K562 (cell line): Measurements from ENCODE around the gene RBM28. TPM values are rescaled to one million over a fixed set of nuclear protein-coding genes. Genes with fewer than 3 reads are reported as not detected.

Experiments
- ATF6 ChIP-seq: sonication (generic); formaldehyde crosslinking; IDR thresholded peaks from 2 replicates; pipeline ENCODE4 v1.4.0; 2020; ENCODE audit warnings: mild to moderate bottlenecking, missing genetic modification reagents
- BMI1 ChIP-seq: fragments of 150-350 bp; IDR thresholded peaks from 2 replicates; pipeline ENCODE4 v1.6.1; 2014; ENCODE audit warnings: low read length
- CBX3 ChIP-seq, 2 experiments: IDR thresholded peaks; 1 replicate in 1 of 2; 2 replicates in 1 of 2; pipeline ENCODE4 v1.6.1; 2012; ENCODE audit warnings: inconsistent platforms in 2 of 2, low read length in 2 of 2, borderline replicate concordance in 1 of 2, control low read depth in 1 of 2
- CHCHD3 ChIP-seq: fragments of 250-450 bp; sonication (Bioruptor Pico); IDR thresholded peaks from 2 replicates; pipeline ENCODE4 v2.1.2; 2022; ENCODE audit warnings: mild to moderate bottlenecking
- CREM ChIP-seq: IDR thresholded peaks from 2 replicates; pipeline ENCODE4 v1.6.1; 2014; ENCODE audit warnings: antibody characterized with exemption, low read depth
- CTBP1 ChIP-seq: fragments of 450-650 bp; IDR thresholded peaks from 2 replicates; pipeline ENCODE4 v1.6.1; 2016; ENCODE audit warnings: borderline replicate concordance
- HOXB6 ChIP-seq: fragments of 250-450 bp; sonication (Bioruptor Pico); IDR thresholded peaks from 2 replicates; pipeline ENCODE4 v1.5.1; 2022; ENCODE audit warnings: mild to moderate bottlenecking, borderline replicate concordance
- IRF2 ChIP-seq: sonication (generic); formaldehyde crosslinking; IDR thresholded peaks from 2 replicates; pipeline ENCODE4 v1.8.1; 2022; ENCODE audit warnings: mild to moderate bottlenecking, missing genetic modification reagents
- JUND ChIP-seq, 2 experiments: IDR thresholded peaks; 2 replicates in 1 of 2; 3 replicates in 1 of 2; pipeline ENCODE4 v1.6.1; 2011; ENCODE audit warnings: borderline replicate concordance in 2 of 2, low read depth in 2 of 2, low read length in 2 of 2, improper control_type of control experiment in 1 of 2, missing biosample characterization in 1 of 2, missing genetic modification characterization in 1 of 2, missing genetic modification reagents in 1 of 2
- KLF16 ChIP-seq: IDR thresholded peaks from 2 replicates; pipeline ENCODE4 v1.6.1; 2016; ENCODE audit warnings: antibody characterized with exemption
- LCOR ChIP-seq: sonication (generic); formaldehyde crosslinking; IDR thresholded peaks from 2 replicates; pipeline ENCODE4 v1.8.0; 2022; ENCODE audit warnings: mild to moderate bottlenecking, missing genetic modification reagents
- NEUROD1 ChIP-seq: fragments of 150-350 bp; IDR thresholded peaks from 2 replicates; pipeline ENCODE4 v1.6.1; 2014; ENCODE audit warnings: borderline replicate concordance, low read length, low read depth; ENCODE audit not compliant: partially characterized antibody
- RCOR1 ChIP-seq, 2 experiments: IDR thresholded peaks; 2 replicates each; pipeline ENCODE4 v1.6.1; 2012; ENCODE audit warnings: low read depth in 2 of 2, low read length in 2 of 2, borderline replicate concordance in 1 of 2, improper control_type of control experiment in 1 of 2
- STAG1 ChIP-seq: sonication (generic); formaldehyde crosslinking; IDR thresholded peaks from 2 replicates; pipeline ENCODE4 v1.5.0; 2020; ENCODE audit warnings: missing genetic modification reagents, borderline replicate concordance
- TAL1 ChIP-seq: fragments of 450-650 bp; IDR thresholded peaks from 2 replicates; pipeline ENCODE4 v1.6.1; 2016; ENCODE audit warnings: mild to moderate bottlenecking
- TBP ChIP-seq: optimal IDR thresholded peaks from 2 replicates; pipeline ENCODE3; 2011; ENCODE audit warnings: low read depth, low read length, improper control_type of control experiment
- ZNF24 ChIP-seq: fragments of 450-650 bp; IDR thresholded peaks from 2 replicates; pipeline ENCODE4 v1.6.1; 2016
- ZNF253 ChIP-seq: fragments of 250-450 bp; sonication (Bioruptor Pico); conservative IDR thresholded peaks from 2 replicates; pipeline ENCODE4 v1.6.1; 2021; ENCODE audit warnings: mild to moderate bottlenecking
- ZNF444 ChIP-seq: fragments of 250-450 bp; sonication (Bioruptor Pico); IDR thresholded peaks from 2 replicates; pipeline ENCODE4 v1.4.0; 2020; ENCODE audit warnings: mild to moderate bottlenecking, moderate library complexity
- polyA plus RNA-seq, 8 experiments: library from polyadenylated mRNA; depleted of rRNA in 4 of 8; stranded (reverse) in 5 of 8; unstranded in 3 of 8; fragments of >200 nt; fragmentation: Nextera tagmentation in 2 of 8; fragmentation: Illumina TruSeq in 1 of 8; extraction: Ambion mirVana in 2 of 8; extraction: Trizol in 1 of 8; gene quantifications; 2 replicates each; pipeline versions ENCODE4 v1.2.1 to v1.2.3, GENCODE V29; 2011 to 2014; ENCODE audit warnings: inconsistent platforms in 1 of 8, missing spikeins in 1 of 8
- total RNA-seq, 7 experiments: library from RNA; depleted of rRNA in 6 of 7; stranded (reverse); fragments of >200 nt in 6 of 7; fragmentation: Illumina TruSeq in 2 of 7; extraction: Trizol in 2 of 7; gene quantifications; 2 replicates each; pipeline versions ENCODE4 v1.2.1 to v1.2.3, GENCODE V29; 2011 to 2021; ENCODE audit warnings: low replicate concordance in 1 of 7
- TF ChIP-seq, protein P1 (sequence below): fragments of 250-450 bp; sonication (Bioruptor Pico); IDR thresholded peaks from 2 replicates; pipeline ENCODE4 v1.5.0; 2020; ENCODE audit warnings: mild to moderate bottlenecking
- TF ChIP-seq, protein P2 (sequence below): fragments of 250-450 bp; sonication (Bioruptor Pico); IDR thresholded peaks from 2 replicates; pipeline ENCODE4 v1.5.0; 2021
- TF ChIP-seq, protein P3 (sequence below): sonication (generic); formaldehyde crosslinking; IDR thresholded peaks from 2 replicates; pipeline ENCODE4 v1.8.0; 2022; ENCODE audit warnings: missing genetic modification reagents, mild to moderate bottlenecking, moderate library complexity, borderline replicate concordance

RBM28 gene
- total and polyA plus RNA-seq, 9 of the 15 experiments (the other 6 are each of a cell fraction or from before 2014, with no cell fraction given): 65.8 to 213 (median 138) TPM

DNA sequence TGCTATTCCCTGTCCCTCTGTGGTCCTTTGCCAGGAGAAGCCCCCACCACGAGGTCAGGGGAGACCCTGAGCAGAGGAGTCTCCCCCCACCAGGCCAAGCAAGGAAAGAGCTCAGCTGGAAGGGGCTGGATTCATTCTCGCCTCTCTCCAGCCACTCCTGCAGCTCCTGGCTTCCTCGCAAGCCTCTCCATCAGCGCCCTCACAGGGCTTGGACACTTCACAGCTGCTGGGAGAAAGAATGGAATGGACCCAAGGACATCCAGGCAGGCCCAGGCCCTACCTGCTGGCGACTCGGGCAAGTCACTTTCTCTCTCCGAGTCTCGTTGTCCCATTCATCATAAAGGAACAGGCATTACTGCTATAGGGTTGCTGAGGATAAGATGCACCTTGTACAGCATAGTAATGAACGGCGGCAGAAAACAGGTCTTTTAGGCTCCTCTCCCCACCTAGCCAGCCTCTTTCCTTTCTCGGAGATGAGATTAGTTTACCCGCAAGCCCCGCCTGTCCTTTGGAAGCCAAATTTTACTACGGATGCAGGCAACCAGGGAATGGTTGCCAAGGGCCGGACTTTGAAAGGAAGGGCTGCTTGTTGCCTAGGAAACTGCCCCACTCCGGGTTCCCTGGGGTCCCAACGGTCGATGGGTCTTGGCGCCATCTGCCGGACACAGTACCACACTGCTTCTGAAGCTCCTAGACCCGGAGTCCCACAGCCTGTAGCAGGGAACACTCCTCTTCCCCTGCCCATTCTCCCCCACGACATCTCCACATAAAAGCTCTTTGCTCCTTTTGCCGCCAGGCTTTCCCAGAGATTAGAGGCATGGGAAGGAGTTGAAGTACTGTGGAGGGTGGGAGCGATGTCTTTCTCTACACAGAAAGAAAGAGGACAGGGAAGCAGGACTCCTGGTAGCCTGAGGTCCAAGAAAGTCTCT lies 43.8 kb upstream of the RBM28 start (continued):
- TF ChIP-seq ZNF444 (CRISPR knock-in tag) (no peak), HOXB6 (CRISPR knock-in tag) (no peak), TAL1 (no peak), CBX3 (IDR thresholded peaks at IDR 0.05; ENCODE audit: borderline replicate concordance in 1 of 2, low read length in 2 of 2) (0 out of 3 replicates have a peak, but pooled peaks of 1 of the 2 experiments have one; percentile 28), STAG1 (CRISPR knock-in tag) (peak; percentile 69; the same call in 1 of the 2 replicates), KLF16 (0 out of 2 replicates have a peak, but pooled peaks have one; percentile 51), ZNF253 (CRISPR knock-in tag) (no peak), CTBP1 (peak; percentile 23; the same call in 1 of the 2 replicates), CREM (0 out of 2 replicates have a peak, but pooled peaks have one; percentile 22), LCOR (CRISPR knock-in tag) (peak; percentile 36; the same call in 1 of the 2 replicates), NEUROD1 (peak; percentile 50), RCOR1 (IDR thresholded peaks at IDR 0.05; ENCODE audit: borderline replicate concordance in 1 of 2, low read depth in 2 of 2, low read length in 2 of 2) (peak in 1 of 2 experiments; percentile 68; a peak in 2 of 4 replicates), JUND (IDR thresholded peaks at IDR 0.05; ENCODE audit: borderline replicate concordance, low read depth, low read length) (peak; percentile 38; the same call in 1 of the 2 replicates), JUND (tag; IDR thresholded peaks at IDR 0.05; ENCODE audit: borderline replicate concordance, low read depth, low read length) (no peak), BMI1 (0 out of 2 replicates have a peak, but pooled peaks have one; percentile 65), ZNF24 (no peak), ATF6 (CRISPR knock-in tag) (0 out of 2 replicates have a peak, but pooled peaks have one; percentile 13), IRF2 (CRISPR knock-in tag) (no peak), CHCHD3 (CRISPR knock-in tag) (no peak), TBP (peak; percentile 25)
- TF ChIP-seq, protein P1, sequence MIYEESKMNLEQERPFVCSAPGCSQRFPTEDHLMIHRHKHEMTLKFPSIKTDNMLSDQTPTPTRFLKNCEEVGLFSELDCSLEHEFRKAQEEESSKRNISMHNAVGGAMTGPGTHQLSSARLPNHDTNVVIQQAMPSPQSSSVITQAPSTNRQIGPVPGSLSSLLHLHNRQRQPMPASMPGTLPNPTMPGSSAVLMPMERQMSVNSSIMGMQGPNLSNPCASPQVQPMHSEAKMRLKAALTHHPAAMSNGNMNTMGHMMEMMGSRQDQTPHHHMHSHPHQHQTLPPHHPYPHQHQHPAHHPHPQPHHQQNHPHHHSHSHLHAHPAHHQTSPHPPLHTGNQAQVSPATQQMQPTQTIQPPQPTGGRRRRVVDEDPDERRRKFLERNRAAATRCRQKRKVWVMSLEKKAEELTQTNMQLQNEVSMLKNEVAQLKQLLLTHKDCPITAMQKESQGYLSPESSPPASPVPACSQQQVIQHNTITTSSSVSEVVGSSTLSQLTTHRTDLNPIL: no peak
- TF ChIP-seq, protein P2, sequence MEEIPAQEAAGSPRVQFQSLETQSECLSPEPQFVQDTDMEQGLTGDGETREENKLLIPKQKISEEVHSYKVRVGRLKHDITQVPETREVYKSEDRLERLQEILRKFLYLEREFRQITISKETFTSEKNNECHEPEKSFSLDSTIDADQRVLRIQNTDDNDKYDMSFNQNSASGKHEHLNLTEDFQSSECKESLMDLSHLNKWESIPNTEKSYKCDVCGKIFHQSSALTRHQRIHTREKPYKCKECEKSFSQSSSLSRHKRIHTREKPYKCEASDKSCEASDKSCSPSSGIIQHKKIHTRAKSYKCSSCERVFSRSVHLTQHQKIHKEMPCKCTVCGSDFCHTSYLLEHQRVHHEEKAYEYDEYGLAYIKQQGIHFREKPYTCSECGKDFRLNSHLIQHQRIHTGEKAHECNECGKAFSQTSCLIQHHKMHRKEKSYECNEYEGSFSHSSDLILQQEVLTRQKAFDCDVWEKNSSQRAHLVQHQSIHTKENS (CRISPR knock-in tag): no peak
- TF ChIP-seq, protein P3, sequence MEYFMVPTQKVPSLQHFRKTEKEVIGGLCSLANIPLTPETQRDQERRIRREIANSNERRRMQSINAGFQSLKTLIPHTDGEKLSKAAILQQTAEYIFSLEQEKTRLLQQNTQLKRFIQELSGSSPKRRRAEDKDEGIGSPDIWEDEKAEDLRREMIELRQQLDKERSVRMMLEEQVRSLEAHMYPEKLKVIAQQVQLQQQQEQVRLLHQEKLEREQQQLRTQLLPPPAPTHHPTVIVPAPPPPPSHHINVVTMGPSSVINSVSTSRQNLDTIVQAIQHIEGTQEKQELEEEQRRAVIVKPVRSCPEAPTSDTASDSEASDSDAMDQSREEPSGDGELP (CRISPR knock-in tag): peak; percentile 58
